ENCODE results near the gene ZC3H4.

The ZC3H4 gene

GRCh38 chr19:47112997-47113849 is at the start of gene ZC3H4:
ZC3H4 (minus strand) TSS chr19:47113776; CDS start chr19:47112584, 1,192 bp downstream.
- no peaks in the 10 kb centered on the region for H3K9me3 Mint-ChIP-seq
- peak within 1 kb of the TSS; percentile 100 for H3K27ac Mint-ChIP-seq
- peaks cover 41% of the 10 kb centered on the region for H3K4me1 Mint-ChIP-seq
- TF ChIP-seq CTCF (IDR thresholded peaks at IDR 0.05) = no peak
- peaks cover 13% of the 10 kb centered on the region for H3K36me3 Mint-ChIP-seq (ENCODE audit: low read depth)
- DNase-seq = peak; percentile 99
- no peaks in the 10 kb centered on the region for H3K27me3 Mint-ChIP-seq (ENCODE audit: low read depth, poor library complexity)
- H3K4me3 Mint-ChIP-seq = peak within 1 kb of the TSS; percentile 91

- Mint-ChIP-seq H3K9me3 (no peaks in the 10 kb centered on the region), H3K27ac (no peak overlapping the region), H3K4me3 (no peak overlapping the region), H3K36me3 (ENCODE audit: low read depth) (peaks cover 50% of the 10 kb centered on the region), H3K27me3 (ENCODE audit: low read depth, poor library complexity) (no peaks in the 10 kb centered on the region), H3K4me1 (peaks cover 24% of the 10 kb centered on the region)
- no peak for TF ChIP-seq CTCF (IDR thresholded peaks at IDR 0.05)
- no peak for DNase-seq
These were observed 48.4 kb upstream of the ZC3H4 start for GRCh38 chr19:47161876-47162489.

GRCh38 chr19:47158879-47159503 is 45.4 kb upstream of the ZC3H4 start:
- Mint-ChIP-seq H3K4me3 (no peak overlapping the region), H3K4me1 (peaks cover 37% of the 10 kb centered on the region), H3K36me3 (ENCODE audit: low read depth) (peaks cover 57% of the 10 kb centered on the region), H3K27me3 (ENCODE audit: low read depth, poor library complexity) (no peaks in the 10 kb centered on the region), H3K9me3 (no peaks in the 10 kb centered on the region), H3K27ac (peak overlapping the region; percentile 90)
- DNase-seq = no peak
- TF ChIP-seq CTCF (IDR thresholded peaks at IDR 0.05) = no peak

GRCh38 chr19:47158367-47158791 is 44.8 kb upstream of the ZC3H4 start:
- no peaks in the 10 kb centered on the region for H3K27me3 Mint-ChIP-seq (ENCODE audit: low read depth, poor library complexity)
- H3K4me3 Mint-ChIP-seq = no peak overlapping the region

More at GRCh38 chr19:47158367-47158791, 44.8 kb upstream of the ZC3H4 start:
- peaks cover 59% of the 10 kb centered on the region for H3K36me3 Mint-ChIP-seq (ENCODE audit: low read depth)
- no peaks in the 10 kb centered on the region for H3K9me3 Mint-ChIP-seq
- peak overlapping the region; percentile 88 for H3K27ac Mint-ChIP-seq
- no peak for TF ChIP-seq CTCF (IDR thresholded peaks at IDR 0.05)
- no peak for DNase-seq
- H3K4me1 Mint-ChIP-seq = peaks cover 37% of the 10 kb centered on the region
